ENCODE data around the gene TET3. TPM values are rescaled to one million over a fixed set of nuclear protein-coding genes. Genes with fewer than 3 reads are reported as not detected.

TET3 gene
- total RNA-seq, 1 experiment from 2014 or later = 19.1 TPM

DNA sequence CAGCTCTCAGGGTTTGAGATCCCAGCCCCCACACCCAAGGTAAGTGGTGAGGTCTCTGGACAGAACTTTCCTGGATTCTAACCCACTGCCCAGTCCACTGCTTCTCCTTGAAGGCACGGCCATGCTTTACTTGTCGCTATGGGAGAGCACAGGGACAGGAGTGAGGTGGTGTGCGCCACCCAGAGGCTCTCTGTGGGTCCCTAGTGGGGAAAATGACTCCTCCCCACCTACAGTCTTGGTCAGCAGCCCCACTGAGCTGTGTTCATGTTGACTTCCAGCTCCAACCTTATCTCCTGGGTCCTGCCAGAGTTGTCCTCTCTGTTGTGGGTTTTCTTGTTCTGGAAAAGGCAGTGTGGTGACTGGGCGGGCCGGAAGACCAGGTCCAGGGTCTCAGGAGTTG lies 11.1 kb downstream of the TET3 start:
- Histone ChIP-seq H3K4me3 (no peak overlapping the region), H3K79me2 (ENCODE audit: low read depth) (peaks cover 98% of the 10 kb centered on the region), H4K20me1 (ENCODE audit: insufficient read depth) (peaks cover 45% of the 10 kb centered on the region), H3K4me1 (replicated peaks; ENCODE audit: insufficient read depth) (peaks cover 48% of the 10 kb centered on the region), H3K27ac (no peak overlapping the region), H3K4me2 (no peak overlapping the region), H3K36me3 (ENCODE audit: low read depth) (no peaks in the 10 kb centered on the region), H2AFZ (no peak overlapping the region), H3F3A (ENCODE audit: insufficient read depth, low read depth) (peaks cover 17% of the 10 kb centered on the region), H3K9me2 (ENCODE audit: insufficient read depth) (no peaks in the 10 kb centered on the region), H3K9me3 (ENCODE audit: insufficient read depth, low read depth) (no peaks in the 10 kb centered on the region; the same call in 1 of the 2 replicates), H3K27me3 (ENCODE audit: insufficient read depth, low read depth) (no peaks in the 10 kb centered on the region)
- BruUV-seq (replicated peaks) = no TSS peak
- TF ChIP-seq EZH2 (IDR thresholded peaks at IDR 0.05; ENCODE audit: low read depth) = no peak
- TF ChIP-seq, protein P1, sequence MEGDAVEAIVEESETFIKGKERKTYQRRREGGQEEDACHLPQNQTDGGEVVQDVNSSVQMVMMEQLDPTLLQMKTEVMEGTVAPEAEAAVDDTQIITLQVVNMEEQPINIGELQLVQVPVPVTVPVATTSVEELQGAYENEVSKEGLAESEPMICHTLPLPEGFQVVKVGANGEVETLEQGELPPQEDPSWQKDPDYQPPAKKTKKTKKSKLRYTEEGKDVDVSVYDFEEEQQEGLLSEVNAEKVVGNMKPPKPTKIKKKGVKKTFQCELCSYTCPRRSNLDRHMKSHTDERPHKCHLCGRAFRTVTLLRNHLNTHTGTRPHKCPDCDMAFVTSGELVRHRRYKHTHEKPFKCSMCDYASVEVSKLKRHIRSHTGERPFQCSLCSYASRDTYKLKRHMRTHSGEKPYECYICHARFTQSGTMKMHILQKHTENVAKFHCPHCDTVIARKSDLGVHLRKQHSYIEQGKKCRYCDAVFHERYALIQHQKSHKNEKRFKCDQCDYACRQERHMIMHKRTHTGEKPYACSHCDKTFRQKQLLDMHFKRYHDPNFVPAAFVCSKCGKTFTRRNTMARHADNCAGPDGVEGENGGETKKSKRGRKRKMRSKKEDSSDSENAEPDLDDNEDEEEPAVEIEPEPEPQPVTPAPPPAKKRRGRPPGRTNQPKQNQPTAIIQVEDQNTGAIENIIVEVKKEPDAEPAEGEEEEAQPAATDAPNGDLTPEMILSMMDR (conservative IDR thresholded peaks at IDR 0.05) = no peak
- intact Hi-C loops (cut with micrococcal nuclease; ENCODE audit: unreplicated experiment) = no loop called here
- ChIA-PET POLR2A (ENCODE audit: unreplicated experiment) (interaction anchor here (0.7 kb wide), 1 partner anchor 8 kb away, joined by 3 read pairs; no protein-coding TSS in a partner anchor), CTCF (no interaction called here)
- no peak for DNase-seq

DNA sequence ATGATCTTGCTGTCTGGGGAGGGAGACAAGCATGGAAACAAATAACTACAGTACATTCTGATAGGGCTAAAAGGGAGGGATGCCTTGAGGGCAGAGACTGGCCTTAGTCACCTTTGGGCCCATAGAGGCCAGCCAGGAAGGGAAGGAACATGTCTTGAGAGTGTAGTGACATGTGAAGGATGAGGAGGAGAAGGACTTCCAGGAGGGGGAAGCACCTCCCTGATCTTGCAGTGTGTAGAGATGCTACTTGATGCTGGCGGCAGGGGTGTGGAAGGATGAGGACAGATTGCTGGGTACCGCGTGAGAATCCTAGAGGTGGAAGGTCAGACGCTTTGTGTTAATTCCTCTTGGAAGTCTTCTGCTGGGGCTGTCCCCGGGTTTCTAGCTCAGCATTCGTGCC lies 13.1 kb downstream of the TET3 start:
- no peak for DNase-seq
- Histone ChIP-seq H3K4me1 (replicated peaks; ENCODE audit: insufficient read depth) (peaks cover 28% of the 10 kb centered on the region), H4K20me1 (ENCODE audit: insufficient read depth) (peaks cover 56% of the 10 kb centered on the region), H3K36me3 (ENCODE audit: low read depth) (no peaks in the 10 kb centered on the region), H3K9me3 (ENCODE audit: insufficient read depth, low read depth) (no peaks in the 10 kb centered on the region), H3K4me2 (no peak overlapping the region), H2AFZ (no peak overlapping the region), H3K9me2 (ENCODE audit: insufficient read depth) (no peaks in the 10 kb centered on the region), H3K4me3 (no peak overlapping the region), H3K27me3 (ENCODE audit: insufficient read depth, low read depth) (no peaks in the 10 kb centered on the region), H3K79me2 (ENCODE audit: low read depth) (peaks cover 91% of the 10 kb centered on the region), H3K27ac (no peak overlapping the region), H3F3A (ENCODE audit: insufficient read depth, low read depth) (peaks cover 6% of the 10 kb centered on the region; the same call in 1 of the 2 replicates)
- CTCF ChIA-PET = no interaction called here
- TF ChIP-seq, protein P1 (conservative IDR thresholded peaks at IDR 0.05) = no peak
- no peak for TF ChIP-seq EZH2 (IDR thresholded peaks at IDR 0.05; ENCODE audit: low read depth)
- BruUV-seq (replicated peaks) = no TSS peak
- intact Hi-C loops (cut with micrococcal nuclease; ENCODE audit: unreplicated experiment) = no loop called here
- POLR2A ChIA-PET (ENCODE audit: unreplicated experiment) = no interaction called here

DNA sequence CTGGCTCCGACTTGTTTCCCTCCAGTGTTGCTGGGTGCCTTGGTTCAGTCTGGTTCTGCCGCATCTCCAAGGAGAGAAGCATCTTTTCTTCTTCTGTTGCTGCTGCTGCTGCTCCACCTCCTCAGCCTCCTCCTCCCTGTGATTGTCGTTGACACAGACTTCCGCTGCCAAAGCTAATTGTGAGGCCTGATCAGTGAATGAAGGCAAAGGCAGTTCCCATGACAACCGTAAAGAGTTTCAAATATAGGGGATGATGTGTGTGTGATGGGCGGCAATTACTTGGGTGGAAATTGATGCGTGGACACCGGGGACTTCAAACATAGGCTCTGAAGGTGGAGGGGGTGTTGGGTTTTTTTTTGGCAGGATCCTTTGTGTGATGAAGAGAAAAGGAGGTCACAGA lies 13.7 kb downstream of the TET3 start:
- no peak overlapping the region for H3K4me2 ChIP-seq
- H3K36me3 ChIP-seq (ENCODE audit: low read depth) = no peaks in the 10 kb centered on the region
- TF ChIP-seq, protein P1 (conservative IDR thresholded peaks at IDR 0.05) = no peak
- no peak for TF ChIP-seq EZH2 (IDR thresholded peaks at IDR 0.05; ENCODE audit: low read depth)
- peaks cover 56% of the 10 kb centered on the region for H4K20me1 ChIP-seq (ENCODE audit: insufficient read depth)
- no peak for DNase-seq
- peaks cover 89% of the 10 kb centered on the region for H3K79me2 ChIP-seq (ENCODE audit: low read depth)
- intact Hi-C loops (cut with micrococcal nuclease; ENCODE audit: unreplicated experiment) = no loop called here
- no TSS peak for BruUV-seq (replicated peaks)
- ChIA-PET POLR2A (ENCODE audit: unreplicated experiment) (interaction anchor here (0.9 kb wide), 1 partner anchor 255 kb away, joined by 7 read pairs; no protein-coding TSS in a partner anchor), CTCF (no interaction called here)
- no peak overlapping the region for H3K27ac ChIP-seq
- H2AFZ ChIP-seq = no peak overlapping the region
- H3K9me3 ChIP-seq (ENCODE audit: insufficient read depth, low read depth) = no peaks in the 10 kb centered on the region
- H3K4me3 ChIP-seq = no peak overlapping the region
- no peaks in the 10 kb centered on the region for H3K9me2 ChIP-seq (ENCODE audit: insufficient read depth)
- H3K4me1 ChIP-seq (replicated peaks; ENCODE audit: insufficient read depth) = peaks cover 22% of the 10 kb centered on the region
- H3F3A ChIP-seq (ENCODE audit: insufficient read depth, low read depth) = peaks cover 6% of the 10 kb centered on the region; the same call in 1 of the 2 replicates
- no peaks in the 10 kb centered on the region for H3K27me3 ChIP-seq (ENCODE audit: insufficient read depth, low read depth)
